GM23248 (cell line): ENCODE results near the gene UPB1.

ENCODE experiments used
- EZH2 ChIP-seq: fragments of 200-600 bp; sonication (generic); IDR thresholded peaks from 2 replicates; pipeline ENCODE4 v1.6.1; 2018; ENCODE audit warnings: antibody characterized with exemption, mild to moderate bottlenecking; ENCODE audit not compliant: insufficient read depth, poor library complexity, severe bottlenecking
- EZH2phosphoT487 ChIP-seq: fragments of 200-600 bp; sonication (generic); IDR thresholded peaks from 2 replicates; pipeline ENCODE4 v1.6.1; 2018; ENCODE audit warnings: antibody characterized with exemption, moderate library complexity, mild to moderate bottlenecking, low read depth; ENCODE audit not compliant: insufficient read depth

GRCh38 chr22:24482575-24482974 is 12.6 kb upstream of the UPB1 start:
- TF ChIP-seq EZH2phosphoT487 (no peak), EZH2 (no peak)
